Mesenchymal stem cell (in vitro differentiated cells and primary cell): ENCODE data around the gene WWTR1.

Experiments
- DNase-seq: peaks from one replicate; pipeline ENCODE4 v3.0.0-alpha.2; 2013
- H2AFZ ChIP-seq: one replicate; pipeline ENCODE4 v1.6.1; 2013; ENCODE audit warnings: low read depth, mild to moderate bottlenecking, control low read depth, inconsistent platforms, low read length, moderate library complexity
- H2AK5ac ChIP-seq: 2 replicates; pipeline ENCODE4 v1.6.1; 2013; ENCODE audit warnings: low read length, moderate library complexity, mild to moderate bottlenecking, inconsistent platforms; ENCODE audit not compliant: severe bottlenecking
- H2BK120ac ChIP-seq: one replicate; pipeline ENCODE4 v1.6.1; 2013; ENCODE audit warnings: low read depth, mild to moderate bottlenecking, inconsistent platforms, low read length, moderate library complexity
- H2BK12ac ChIP-seq, 2 experiments: one replicate each; pipeline ENCODE4 v1.6.1; 2013; ENCODE audit warnings: inconsistent platforms in 2 of 2, low read length in 2 of 2, mild to moderate bottlenecking in 2 of 2, moderate library complexity in 2 of 2, control low read depth in 1 of 2
- H2BK15ac ChIP-seq: one replicate; pipeline ENCODE4 v1.6.1; 2013; ENCODE audit warnings: mild to moderate bottlenecking, low read depth, inconsistent platforms; ENCODE audit not compliant: poor library complexity, severe bottlenecking
- H2BK5ac ChIP-seq: 2 replicates; pipeline ENCODE4 v1.6.1; 2013; ENCODE audit warnings: low read depth, mild to moderate bottlenecking, low read length, control low read depth, inconsistent platforms; ENCODE audit not compliant: poor library complexity, severe bottlenecking
- H3K14ac ChIP-seq, 2 experiments: one replicate each; pipeline ENCODE4 v1.6.1; 2013; ENCODE audit warnings: inconsistent platforms in 2 of 2, low read length in 2 of 2, control low read depth in 1 of 2, mild to moderate bottlenecking in 1 of 2, moderate library complexity in 1 of 2
- H3K18ac ChIP-seq, 2 experiments: one replicate each; pipeline ENCODE4 v1.6.1; 2013; ENCODE audit warnings: inconsistent platforms in 2 of 2, low read length in 2 of 2, control low read depth in 1 of 2, low read depth in 1 of 2, mild to moderate bottlenecking in 1 of 2
- H3K23ac ChIP-seq, 2 experiments: one replicate each; pipeline ENCODE4 v1.6.1; 2013; ENCODE audit warnings: inconsistent platforms in 2 of 2, low read length in 2 of 2, mild to moderate bottlenecking in 2 of 2, moderate library complexity in 2 of 2, control low read depth in 1 of 2
- H3K27ac ChIP-seq: 2 replicates; pipeline ENCODE4 v1.5.1; 2013; ENCODE audit warnings: mild to moderate bottlenecking, moderate library complexity, low read length, control low read depth, inconsistent platforms; ENCODE audit not compliant: poor library complexity, severe bottlenecking
- H3K27me3 ChIP-seq, 2 experiments: 2 replicates each; pipeline versions ENCODE4 v1.6.1 to v1.7.0; 2013; ENCODE audit warnings: low read length in 2 of 2, mild to moderate bottlenecking in 2 of 2, moderate library complexity in 2 of 2, control low read depth in 1 of 2, inconsistent platforms in 1 of 2; ENCODE audit not compliant: control insufficient read depth in 1 of 2, insufficient read depth in 1 of 2
- H3K36me3 ChIP-seq, 2 experiments: 2 replicates each; pipeline versions ENCODE4 v1.6.1 to v1.7.0; 2013; ENCODE audit warnings: low read length in 2 of 2, control low read depth in 1 of 2, inconsistent platforms in 1 of 2, low read depth in 1 of 2, mild to moderate bottlenecking in 1 of 2; ENCODE audit not compliant: insufficient read depth in 2 of 2, control insufficient read depth in 1 of 2
- H3K4ac ChIP-seq, 2 experiments: one replicate each; pipeline ENCODE4 v1.6.1; 2013; ENCODE audit warnings: inconsistent platforms in 2 of 2, low read length in 2 of 2, mild to moderate bottlenecking in 2 of 2, moderate library complexity in 2 of 2, control low read depth in 1 of 2, low read depth in 1 of 2
- H3K4me1 ChIP-seq: 2 replicates; pipeline ENCODE4 v1.6.1; 2013; ENCODE audit warnings: low read depth, low read length, control low read depth; ENCODE audit not compliant: control insufficient read depth, insufficient read depth
- H3K4me2 ChIP-seq: 2 replicates; pipeline ENCODE4 v1.6.1; 2013; ENCODE audit warnings: low read length, mild to moderate bottlenecking, inconsistent platforms; ENCODE audit not compliant: poor library complexity, severe bottlenecking
- H3K4me3 ChIP-seq, 2 experiments: 2 replicates each; pipeline versions ENCODE4 v1.5.1 to v1.7.0; 2013; ENCODE audit warnings: low read length in 2 of 2, mild to moderate bottlenecking in 2 of 2, control low read depth in 1 of 2, low read depth in 1 of 2; ENCODE audit not compliant: insufficient read depth in 1 of 2
- H3K79me1 ChIP-seq: replicated peaks from 2 replicates; pipeline ENCODE4 v1.6.1; 2013; ENCODE audit warnings: mild to moderate bottlenecking, control low read depth, low read length, inconsistent platforms; ENCODE audit not compliant: poor library complexity, severe bottlenecking
- H3K9ac ChIP-seq: 2 replicates; pipeline ENCODE4 v1.7.0; 2013; ENCODE audit warnings: mild to moderate bottlenecking, low read length, moderate library complexity
- H3K9me3 ChIP-seq: 2 replicates; pipeline ENCODE4 v1.7.0; 2013; ENCODE audit warnings: mild to moderate bottlenecking, low read length; ENCODE audit not compliant: control insufficient read depth
- H4K8ac ChIP-seq: one replicate; pipeline ENCODE4 v1.6.1; 2013; ENCODE audit warnings: inconsistent platforms, mild to moderate bottlenecking, low read length, moderate library complexity
- H4K91ac ChIP-seq: one replicate; pipeline ENCODE4 v1.6.1; 2013; ENCODE audit warnings: mild to moderate bottlenecking, low read length, inconsistent platforms
- WGBS: methylation state at CpG from one replicate; pipeline ENCODE4 v1.1.7; 2013; ENCODE audit warnings: mixed read lengths; 5-methylcytosine and 5-hydroxymethylcytosine counted together

Gene WWTR1

GRCh38 chr3:149552700-149553099, 105.1 kb downstream of the WWTR1 start:
- Histone ChIP-seq H3K79me1 (peaks cover 6% of the 10 kb centered on the region), H4K8ac (no peak overlapping the region), H3K27ac (no peak overlapping the region), H2AFZ (no peak overlapping the region), H2BK120ac (no peak overlapping the region), H2BK15ac (no peak overlapping the region), H3K4me2 (no peak overlapping the region), H3K4me3 (no peak overlapping the region), H3K27me3 (no peaks in the 10 kb centered on the region), H3K18ac (no peak overlapping the region), H3K14ac (no peak overlapping the region), H3K9ac (peak overlapping the region; percentile 86), H2BK12ac (no peak overlapping the region), H3K4me1 (peaks cover 16% of the 10 kb centered on the region), H3K36me3 (peaks cover 4 to 33% of the 10 kb centered on the region in 2 experiments), H2AK5ac (no peak overlapping the region), H4K91ac (no peak overlapping the region), H3K9me3 (no peaks in the 10 kb centered on the region), H3K23ac (no peak overlapping the region), H3K4ac (no peak overlapping the region), H2BK5ac (no peak overlapping the region)
- WGBS = 34% methylated on average over 2 of the region's 2 CpGs
- DNase-seq = peak; percentile 52

- H2AFZ ChIP-seq = no peak overlapping the region
- no peak overlapping the region for H3K23ac ChIP-seq
- H3K27ac ChIP-seq = no peak overlapping the region
- DNase-seq = peak; percentile 46
- no peaks in the 10 kb centered on the region for H3K27me3 ChIP-seq
- no peak overlapping the region for H4K8ac ChIP-seq
- H3K18ac ChIP-seq = no peak overlapping the region
- no peak overlapping the region for H2BK12ac ChIP-seq
- H3K4me1 ChIP-seq = peaks cover 19% of the 10 kb centered on the region
- H3K4ac ChIP-seq = no peak overlapping the region
- no peak overlapping the region for H3K4me2 ChIP-seq
- no peak overlapping the region for H2AK5ac ChIP-seq
- H3K4me3 ChIP-seq = no peak overlapping the region
- H3K9me3 ChIP-seq = no peaks in the 10 kb centered on the region
- no peak overlapping the region for H2BK120ac ChIP-seq
- H3K14ac ChIP-seq = no peak overlapping the region
- no peak overlapping the region for H4K91ac ChIP-seq
- no peak overlapping the region for H3K9ac ChIP-seq
- peaks cover 2 to 36% of the 10 kb centered on the region in 2 experiments for H3K36me3 ChIP-seq
- H2BK15ac ChIP-seq = no peak overlapping the region
- peaks cover 8% of the 10 kb centered on the region for H3K79me1 ChIP-seq
- no peak overlapping the region for H2BK5ac ChIP-seq
Observed at GRCh38 chr3:149551500-149551899, 106.3 kb downstream of the WWTR1 start.

- peaks cover 9% of the 10 kb centered on the region for H3K79me1 ChIP-seq
- H3K27me3 ChIP-seq = no peaks in the 10 kb centered on the region
- no peak overlapping the region for H2BK15ac ChIP-seq
- H4K8ac ChIP-seq = no peak overlapping the region
- no CpG with 5 or more reads among the region's 4 CpGs for WGBS
- H2AFZ ChIP-seq = no peak overlapping the region
- no peak overlapping the region for H2BK5ac ChIP-seq
- peak overlapping the region; percentile 84 for H3K27ac ChIP-seq
- H3K14ac ChIP-seq = no peak overlapping the region
- no peak overlapping the region for H2BK12ac ChIP-seq
- peaks cover 12% of the 10 kb centered on the region for H3K4me1 ChIP-seq
- no peak overlapping the region for H2BK120ac ChIP-seq
- H3K9ac ChIP-seq = peak overlapping the region; percentile 73
- H3K4ac ChIP-seq = no peak overlapping the region
- H3K4me3 ChIP-seq = peak overlapping the region in 1 of 2 experiments; percentile 32
- H3K36me3 ChIP-seq = peaks cover 2 to 51% of the 10 kb centered on the region in 2 experiments
- no peak overlapping the region for H4K91ac ChIP-seq
- H3K9me3 ChIP-seq = no peaks in the 10 kb centered on the region
- peak overlapping the region; percentile 45 for H2AK5ac ChIP-seq
- no peak for DNase-seq
- no peak overlapping the region for H3K4me2 ChIP-seq
- no peak overlapping the region for H3K23ac ChIP-seq
- H3K18ac ChIP-seq = peak overlapping the region; percentile 5 to 25
Observed at GRCh38 chr3:149548669-149549065, 109.2 kb downstream of the WWTR1 start.

- no peak overlapping the region for H3K23ac ChIP-seq
- H3K18ac ChIP-seq = peak overlapping the region; percentile 5 to 25
- peak overlapping the region; percentile 26 for H2BK15ac ChIP-seq
- H3K27ac ChIP-seq = peak overlapping the region; percentile 84
- peak overlapping the region; percentile 73 for H3K9ac ChIP-seq
- peak overlapping the region; percentile 26 for H3K4me2 ChIP-seq
- no peak overlapping the region for H4K91ac ChIP-seq
- peaks cover 12% of the 10 kb centered on the region for H3K4me1 ChIP-seq
- H3K14ac ChIP-seq = no peak overlapping the region
- H3K27me3 ChIP-seq = no peaks in the 10 kb centered on the region
- WGBS = 37% methylated on average over 12 of the region's 13 CpGs
- H2AK5ac ChIP-seq = peak overlapping the region; percentile 41
- H3K9me3 ChIP-seq = no peaks in the 10 kb centered on the region
- H3K79me1 ChIP-seq = peaks cover 9% of the 10 kb centered on the region
- H3K4me3 ChIP-seq = peak overlapping the region in 1 of 2 experiments; percentile 46
- H2BK5ac ChIP-seq = peak overlapping the region; percentile 21
- no peak overlapping the region for H2BK120ac ChIP-seq
- H3K4ac ChIP-seq = no peak overlapping the region
- H4K8ac ChIP-seq = no peak overlapping the region
- no peak overlapping the region for H2AFZ ChIP-seq
- peaks cover 2 to 52% of the 10 kb centered on the region in 2 experiments for H3K36me3 ChIP-seq
- DNase-seq = peak; percentile 92
- H2BK12ac ChIP-seq = no peak overlapping the region
Observed at GRCh38 chr3:149547954-149548668, 109.7 kb downstream of the WWTR1 start.
